Neuronal stem cell (in vitro differentiated cells): ENCODE measurements around the gene MRPL47.

ENCODE experiments used
- DNase-seq: peaks from one replicate; pipeline ENCODE4 v3.0.0-alpha.2; 2013; ENCODE audit warnings: low spot score
- H2AFZ ChIP-seq: one replicate; pipeline ENCODE4 v1.6.1; 2013; ENCODE audit warnings: mild to moderate bottlenecking, low read length, inconsistent platforms
- H2AK5ac ChIP-seq: 2 replicates; pipeline ENCODE4 v1.6.1; 2013; ENCODE audit warnings: low read depth, mild to moderate bottlenecking, inconsistent platforms, low read length, moderate library complexity, mixed read lengths
- H2BK120ac ChIP-seq: 2 replicates; pipeline ENCODE4 v1.6.1; 2013; ENCODE audit warnings: low read depth, mild to moderate bottlenecking, inconsistent platforms, low read length, moderate library complexity, mixed read lengths
- H2BK12ac ChIP-seq: one replicate; pipeline ENCODE4 v1.6.1; 2013; ENCODE audit warnings: low read length, inconsistent platforms
- H2BK15ac ChIP-seq: 2 replicates; pipeline ENCODE4 v1.6.1; 2013; ENCODE audit warnings: mild to moderate bottlenecking, low read length, inconsistent platforms, mixed read lengths
- H2BK5ac ChIP-seq: one replicate; pipeline ENCODE4 v1.6.1; 2013; ENCODE audit warnings: inconsistent platforms, mild to moderate bottlenecking, low read length, moderate library complexity
- H3K14ac ChIP-seq: one replicate; pipeline ENCODE4 v1.6.1; 2013; ENCODE audit warnings: low read length, inconsistent platforms
- H3K18ac ChIP-seq: 2 replicates; pipeline ENCODE4 v1.6.1; 2013; ENCODE audit warnings: low read length, inconsistent platforms
- H3K23ac ChIP-seq: 2 replicates; pipeline ENCODE4 v1.6.1; 2013; ENCODE audit warnings: low read depth, mild to moderate bottlenecking, mixed read lengths, low read length, inconsistent platforms; ENCODE audit not compliant: poor library complexity
- H3K27ac ChIP-seq: replicated peaks from 3 replicates; pipeline ENCODE4 v1.5.1; 2013; ENCODE audit warnings: low read length, inconsistent platforms
- H3K27me3 ChIP-seq, 3 experiments: 2 replicates each; pipeline ENCODE4 v1.6.1; 2013; ENCODE audit warnings: low read length in 3 of 3, mild to moderate bottlenecking in 2 of 3, inconsistent platforms in 1 of 3, low read depth in 1 of 3, mixed read lengths in 1 of 3, moderate library complexity in 1 of 3; ENCODE audit not compliant: control insufficient read depth in 3 of 3, insufficient read depth in 3 of 3
- H3K36me3 ChIP-seq, 2 donors: replicated peaks in 1 of 2; 2 replicates each; pipeline ENCODE4 v1.6.1; 2013; ENCODE audit warnings: low read length in 2 of 2; ENCODE audit not compliant: control insufficient read depth in 2 of 2, insufficient read depth in 2 of 2
- H3K4ac ChIP-seq: 2 replicates; pipeline ENCODE4 v1.6.1; 2013; ENCODE audit warnings: inconsistent platforms, mild to moderate bottlenecking, low read length, moderate library complexity
- H3K4me1 ChIP-seq, 2 donors: 1 replicate in 1 of 2; 2 replicates in 1 of 2; pipeline ENCODE4 v1.6.1; 2013; ENCODE audit warnings: low read length in 2 of 2, low read depth in 1 of 2; ENCODE audit not compliant: control insufficient read depth in 2 of 2, insufficient read depth in 1 of 2
- H3K4me2 ChIP-seq: one replicate; pipeline ENCODE4 v1.6.1; 2013; ENCODE audit warnings: mild to moderate bottlenecking, low read length, inconsistent platforms; ENCODE audit not compliant: insufficient read depth, poor library complexity, severe bottlenecking
- H3K4me3 ChIP-seq, 2 donors: 2 replicates each; pipeline ENCODE4 v1.5.1; 2013; ENCODE audit warnings: low read length in 2 of 2, mild to moderate bottlenecking in 2 of 2, inconsistent platforms in 1 of 2, moderate library complexity in 1 of 2
- H3K79me1 ChIP-seq: one replicate; pipeline ENCODE4 v1.6.1; 2013; ENCODE audit warnings: low read depth, mild to moderate bottlenecking, inconsistent platforms, low read length, moderate library complexity
- H3K9ac ChIP-seq: one replicate; pipeline ENCODE4 v1.6.1; 2013; ENCODE audit warnings: mild to moderate bottlenecking, low read depth, low read length, inconsistent platforms; ENCODE audit not compliant: poor library complexity
- H3K9me3 ChIP-seq, 2 donors: replicated peaks in 1 of 2; 2 replicates each; pipeline versions ENCODE3 to v1.6.1; 2013; ENCODE audit warnings: low read length in 2 of 2, mild to moderate bottlenecking in 2 of 2, inconsistent platforms in 1 of 2, low read depth in 1 of 2, mixed read lengths in 1 of 2, moderate library complexity in 1 of 2; ENCODE audit not compliant: control insufficient read depth in 2 of 2, insufficient read depth in 1 of 2
- H4K8ac ChIP-seq: one replicate; pipeline ENCODE4 v1.6.1; 2013; ENCODE audit warnings: low read depth, mild to moderate bottlenecking, inconsistent platforms, low read length, moderate library complexity
- H4K91ac ChIP-seq: one replicate; pipeline ENCODE4 v1.6.1; 2013; ENCODE audit warnings: low read length, low read depth, mild to moderate bottlenecking, inconsistent platforms; ENCODE audit not compliant: poor library complexity
- WGBS, 2 donors: extraction: QIAGEN DNeasy Blood & Tissue Kit; methylation state at CpG; one replicate each; pipeline ENCODE4 v1.1.7; 2013; ENCODE audit warnings: missing lambda C conversion rate in 2 of 2, mixed read lengths in 1 of 2; ENCODE audit not compliant: insufficient read length in 2 of 2, insufficient replicate concordance in 1 of 2; ENCODE audit errors: extremely low coverage in 2 of 2; 5-methylcytosine and 5-hydroxymethylcytosine counted together

The MRPL47 gene

DNA sequence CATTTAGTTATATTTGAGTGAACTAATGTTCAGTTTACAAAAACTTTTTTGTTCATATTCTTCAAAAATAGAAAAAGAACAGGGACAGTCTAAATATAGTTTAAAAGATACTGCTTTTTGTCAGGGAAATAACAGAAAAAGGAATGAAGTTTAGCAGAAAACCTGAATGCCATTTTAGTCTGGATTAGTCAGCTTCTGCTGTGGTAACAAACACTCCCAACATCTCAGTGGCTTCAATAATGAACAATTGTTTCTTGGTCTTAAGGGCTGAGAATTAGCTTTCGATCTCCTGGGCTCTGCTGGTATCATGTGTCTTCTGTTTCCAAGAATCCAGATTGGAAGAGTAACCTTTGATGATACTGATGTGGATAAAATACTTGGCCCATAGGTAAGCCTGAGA lies 36.0 kb upstream of the MRPL47 start:
- H2AFZ ChIP-seq: no peak overlapping the region
- no peak overlapping the region for H3K4ac ChIP-seq
- H3K9ac ChIP-seq: no peak overlapping the region
- H2BK5ac ChIP-seq: no peak overlapping the region
- no peak overlapping the region for H3K14ac ChIP-seq
- no peak overlapping the region for H3K4me2 ChIP-seq
- DNase-seq: no peak
- no peaks in the 10 kb centered on the region for H3K36me3 ChIP-seq
- H3K27ac ChIP-seq: no peak overlapping the region
- H3K23ac ChIP-seq: no peak overlapping the region
- no peaks in the 10 kb centered on the region for H3K27me3 ChIP-seq
- H4K8ac ChIP-seq: no peak overlapping the region
- no peak overlapping the region for H2BK12ac ChIP-seq
- no peak overlapping the region for H4K91ac ChIP-seq
- no peak overlapping the region for H3K4me3 ChIP-seq
- WGBS, 2 donors: no CpG with 5 or more reads among the region's 1 CpG
- H2BK15ac ChIP-seq: no peak overlapping the region
- H3K18ac ChIP-seq: no peak overlapping the region
- H3K4me1 ChIP-seq: no peaks in the 10 kb centered on the region
- H3K79me1 ChIP-seq: no peaks in the 10 kb centered on the region
- no peak overlapping the region for H2BK120ac ChIP-seq
- H3K9me3 ChIP-seq: no peaks in the 10 kb centered on the region
- no peak overlapping the region for H2AK5ac ChIP-seq

DNA sequence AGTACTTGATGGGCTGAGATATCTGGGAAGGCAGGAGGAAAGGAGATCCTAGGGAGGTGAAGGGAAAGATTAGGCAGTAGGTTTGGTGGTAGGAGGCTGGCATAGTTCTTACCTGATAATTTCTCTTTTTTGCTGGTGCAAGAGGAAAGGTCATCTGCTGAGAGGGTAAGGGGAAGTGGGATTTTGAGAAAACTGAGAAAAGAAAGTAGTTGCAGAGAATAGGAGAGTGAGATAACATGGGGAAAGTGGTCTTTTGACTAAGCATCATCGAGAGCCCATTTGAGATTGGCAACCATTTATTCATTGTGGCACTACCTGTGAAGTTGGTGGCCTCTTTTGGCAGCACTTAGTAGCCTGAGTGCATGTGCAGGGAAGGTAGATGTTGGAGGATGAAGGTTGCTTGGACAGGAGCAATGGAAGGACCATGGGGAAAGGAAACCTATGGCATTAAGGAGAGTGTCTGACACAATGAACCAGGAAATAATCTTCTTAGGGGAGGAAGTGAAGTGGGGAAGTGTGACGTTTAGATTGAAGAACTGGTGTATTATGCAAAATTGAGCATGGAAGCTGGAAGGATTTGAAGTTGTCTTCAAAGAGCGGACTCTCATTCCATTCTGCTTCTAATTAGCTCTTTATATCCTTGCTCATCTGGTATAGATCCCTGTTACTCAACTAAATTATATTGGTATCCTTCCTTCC lies 26.5 kb upstream of the MRPL47 start:
- Histone ChIP-seq H2BK120ac (no peak overlapping the region), H3K27me3 (no peaks in the 10 kb centered on the region), H4K91ac (no peak overlapping the region), H4K8ac (no peak overlapping the region), H3K18ac (no peak overlapping the region), H3K4me2 (no peak overlapping the region), H2BK12ac (no peak overlapping the region), H3K4ac (no peak overlapping the region), H3K9me3 (no peaks in the 10 kb centered on the region), H2AFZ (no peak overlapping the region), H2BK15ac (no peak overlapping the region), H3K4me3 (no peak overlapping the region), H3K9ac (no peak overlapping the region), H3K4me1 (no peaks in the 10 kb centered on the region), H3K23ac (no peak overlapping the region), H3K36me3 (peaks cover 0 to 1% of the 10 kb centered on the region in 2 donors), H2AK5ac (no peak overlapping the region), H2BK5ac (no peak overlapping the region), H3K27ac (no peak overlapping the region), H3K79me1 (no peaks in the 10 kb centered on the region), H3K14ac (no peak overlapping the region)
- no peak for DNase-seq
- WGBS, 2 donors: no CpG with 5 or more reads among the region's 3 CpGs

DNA sequence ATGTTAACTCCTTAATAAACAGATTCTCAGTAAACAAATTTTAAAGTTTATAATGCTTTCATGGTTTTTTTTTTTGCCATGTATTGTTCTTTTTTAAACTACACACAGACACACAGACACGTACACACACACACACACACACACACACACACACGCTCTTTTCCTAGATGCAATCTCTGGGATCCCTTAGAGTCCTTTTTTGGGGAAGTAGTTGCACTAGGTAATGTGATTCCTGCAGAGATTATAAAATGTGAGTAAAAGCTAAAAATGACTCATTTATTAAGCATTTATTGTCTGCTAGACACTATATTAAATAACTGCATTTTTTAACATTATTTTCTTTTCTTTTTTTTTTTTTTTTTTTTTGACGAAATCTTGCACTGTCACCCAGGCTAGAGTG lies 20.0 kb upstream of the MRPL47 start:
- Histone ChIP-seq H3K79me1 (no peaks in the 10 kb centered on the region), H3K4ac (no peak overlapping the region), H2AK5ac (no peak overlapping the region), H3K18ac (no peak overlapping the region), H3K9me3 (peaks cover 0 to 3% of the 10 kb centered on the region in 2 donors), H3K36me3 (peaks cover 7 to 57% of the 10 kb centered on the region in 2 donors), H3K14ac (no peak overlapping the region), H3K27me3 (no peaks in the 10 kb centered on the region), H2BK15ac (no peak overlapping the region), H3K4me3 (no peak overlapping the region), H2BK12ac (no peak overlapping the region), H3K27ac (no peak overlapping the region), H4K91ac (no peak overlapping the region), H2BK120ac (no peak overlapping the region), H3K9ac (no peak overlapping the region), H3K4me1 (no peaks in the 10 kb centered on the region), H4K8ac (no peak overlapping the region), H3K23ac (no peak overlapping the region), H3K4me2 (no peak overlapping the region), H2AFZ (no peak overlapping the region), H2BK5ac (no peak overlapping the region)
- no CpG with 5 or more reads among the region's 3 CpGs for WGBS, 2 donors
- DNase-seq: no peak

DNA sequence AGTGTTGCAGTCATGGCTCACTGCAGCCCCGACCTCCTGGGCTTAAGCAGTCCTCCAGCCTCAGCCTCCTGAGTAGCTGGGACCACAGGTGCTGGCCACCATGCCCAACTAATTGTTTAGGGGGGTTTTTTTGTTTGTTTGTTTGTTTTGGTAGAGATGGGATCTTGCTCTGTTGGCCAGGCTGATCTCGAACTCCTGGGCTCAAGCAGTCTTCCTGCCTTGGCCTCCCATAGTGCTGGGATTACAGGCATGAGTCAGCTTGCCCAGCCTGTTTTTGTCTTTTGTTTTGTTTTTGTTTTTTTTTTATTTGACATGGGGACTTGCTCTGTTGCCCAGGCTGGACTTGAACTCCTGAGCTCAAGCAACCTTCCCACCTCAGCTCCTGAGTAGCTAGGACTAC lies 17.6 kb upstream of the MRPL47 start:
- no peak for DNase-seq
- no peak overlapping the region for H4K91ac ChIP-seq
- H2BK15ac ChIP-seq: no peak overlapping the region
- no peaks in the 10 kb centered on the region for H3K79me1 ChIP-seq
- no peak overlapping the region for H3K27ac ChIP-seq
- no peak overlapping the region for H3K18ac ChIP-seq
- no peak overlapping the region for H2BK120ac ChIP-seq
- H3K9ac ChIP-seq: no peak overlapping the region
- H2BK12ac ChIP-seq: no peak overlapping the region
- H2AK5ac ChIP-seq: no peak overlapping the region
- H3K9me3 ChIP-seq: peaks cover 0 to 3% of the 10 kb centered on the region in 2 donors
- H3K4me3 ChIP-seq: no peak overlapping the region
- H3K14ac ChIP-seq: no peak overlapping the region
- no peak overlapping the region for H3K4me2 ChIP-seq
- H3K27me3 ChIP-seq: no peaks in the 10 kb centered on the region
- peaks cover 9 to 78% of the 10 kb centered on the region in 2 donors for H3K36me3 ChIP-seq
- H3K4ac ChIP-seq: no peak overlapping the region
- H4K8ac ChIP-seq: no peak overlapping the region
- no peak overlapping the region for H3K23ac ChIP-seq
- H3K4me1 ChIP-seq: no peaks in the 10 kb centered on the region
- no peak overlapping the region for H2BK5ac ChIP-seq
- WGBS, 2 donors: no CpG with 5 or more reads among the region's 2 CpGs
- no peak overlapping the region for H2AFZ ChIP-seq
